ENCODE data around the gene ZNF26.
"Not testable (repeated sequence)": the region's sequence is repeated elsewhere in the genome, so short reads cannot be mapped to it uniquely, and the experiment has no call there.

Gene ZNF26
- 62.3 to 89.5 reads per million in 2 donors for total RNA-seq

DNA sequence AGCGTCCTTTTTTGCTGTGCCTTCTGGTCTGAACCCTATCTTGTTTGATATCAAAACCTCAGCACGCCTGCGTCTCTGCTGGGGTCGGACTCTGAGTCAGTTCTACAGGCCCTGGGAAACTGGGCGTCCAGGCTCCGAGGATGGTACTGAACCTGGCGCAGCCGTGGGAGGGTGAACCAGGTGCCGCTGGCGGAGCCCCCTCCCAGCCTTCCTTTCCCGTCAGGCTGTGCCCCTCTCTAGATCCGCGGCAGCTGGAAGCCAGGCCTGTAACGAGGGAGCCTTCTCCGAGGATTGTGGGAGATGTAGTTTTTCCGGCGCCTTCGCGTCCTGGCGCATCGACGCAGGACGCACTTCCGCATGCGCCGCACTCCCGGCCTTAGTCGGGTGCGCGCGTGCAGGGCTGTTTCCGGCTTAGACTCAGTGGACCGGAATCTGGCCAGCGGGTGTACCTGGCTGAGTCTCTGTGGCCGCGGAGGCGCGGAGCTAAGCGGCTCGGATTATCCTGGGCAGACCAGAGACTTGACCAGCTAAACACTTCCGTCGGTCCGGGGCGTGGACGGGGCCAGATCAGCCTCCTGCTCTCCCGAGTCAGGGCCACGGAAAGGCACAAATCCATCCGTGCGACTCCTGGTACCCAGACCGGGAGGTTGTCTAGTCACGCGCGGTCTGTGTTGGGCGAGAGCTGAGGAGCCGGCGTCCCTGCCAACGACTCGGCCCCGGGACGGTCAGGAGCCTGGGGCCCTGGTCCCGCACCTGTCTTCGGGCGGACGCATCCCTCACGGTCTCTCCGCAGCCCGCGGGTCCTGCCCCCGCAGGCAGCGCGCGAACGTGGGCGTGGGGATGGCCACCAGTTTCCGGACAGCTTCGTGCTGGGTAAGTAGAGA is at the start of gene ZNF26:
Gene ZNF26, plus strand, starts transcription at position 367 of the 884 bp plus-strand sequence. Its CDS starts 474 bp downstream, at position 841.
- peak; percentile 66 for DNase-seq

- not testable (repeated sequence) for DNase-seq
Measured at GRCh38 chr12:132936921-132937320, 49.2 kb upstream of the ZNF26 start.

GRCh38 chr12:132937476-132937875 is 48.7 kb upstream of the ZNF26 start:
- no peak for DNase-seq

DNA sequence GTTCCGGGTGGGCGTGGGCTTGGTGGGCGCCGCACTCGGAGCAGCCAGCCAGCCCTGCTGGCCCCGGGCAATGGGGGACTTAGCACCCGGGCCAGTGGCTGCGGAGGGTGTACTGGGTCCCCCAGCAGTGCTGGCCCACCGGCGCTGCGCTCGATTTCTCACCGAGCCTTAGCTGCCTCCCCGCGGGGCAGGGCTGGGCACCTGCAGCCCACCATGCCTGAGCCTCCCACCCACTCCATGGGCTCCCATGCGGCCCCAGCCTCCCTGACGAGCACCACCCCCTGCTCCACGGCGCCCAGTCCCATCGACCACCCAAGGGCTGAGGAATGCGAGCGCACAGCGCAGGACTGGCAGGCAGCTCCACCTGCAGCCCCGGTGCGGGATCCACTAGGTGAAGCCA is 47.4 kb upstream of the ZNF26 start:
- DNase-seq = not testable (repeated sequence)

DNA sequence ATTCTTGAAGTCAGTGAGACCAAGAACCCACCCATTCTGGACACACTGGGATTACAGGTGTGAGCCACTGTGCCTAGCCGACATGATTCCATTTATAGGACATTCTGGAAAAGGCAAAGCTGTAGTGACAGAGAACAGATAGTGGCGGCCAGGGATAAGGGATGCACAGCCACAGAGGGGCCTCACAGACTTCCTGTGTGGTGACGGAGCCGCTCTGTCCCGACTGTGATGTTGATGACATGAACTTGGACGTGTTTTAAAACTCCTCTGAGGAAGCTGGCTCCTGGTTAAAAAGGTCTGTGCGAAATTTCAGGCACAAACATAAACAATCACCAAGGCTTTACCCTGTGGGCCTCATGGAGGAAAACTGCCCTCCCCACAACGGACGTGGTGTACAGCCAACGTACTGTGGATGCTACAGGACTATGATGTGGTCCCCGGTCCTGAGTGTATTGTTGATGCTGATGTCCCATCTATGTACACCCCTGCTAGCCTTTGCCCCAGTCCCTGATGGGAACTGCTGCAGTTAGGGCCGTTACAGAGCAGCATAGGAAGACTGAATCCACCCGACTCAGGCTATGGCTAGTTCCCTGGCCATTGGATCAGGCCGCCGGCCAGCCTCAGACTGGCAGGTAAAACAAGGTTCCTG is 46.0 kb upstream of the ZNF26 start:
- DNase-seq = no peak

GRCh38 chr12:132941336-132941954 is 44.7 kb upstream of the ZNF26 start:
- DNase-seq = no peak

- DNase-seq = no peak
Measured at GRCh38 chr12:132942611-132943010, 43.6 kb upstream of the ZNF26 start.

DNA sequence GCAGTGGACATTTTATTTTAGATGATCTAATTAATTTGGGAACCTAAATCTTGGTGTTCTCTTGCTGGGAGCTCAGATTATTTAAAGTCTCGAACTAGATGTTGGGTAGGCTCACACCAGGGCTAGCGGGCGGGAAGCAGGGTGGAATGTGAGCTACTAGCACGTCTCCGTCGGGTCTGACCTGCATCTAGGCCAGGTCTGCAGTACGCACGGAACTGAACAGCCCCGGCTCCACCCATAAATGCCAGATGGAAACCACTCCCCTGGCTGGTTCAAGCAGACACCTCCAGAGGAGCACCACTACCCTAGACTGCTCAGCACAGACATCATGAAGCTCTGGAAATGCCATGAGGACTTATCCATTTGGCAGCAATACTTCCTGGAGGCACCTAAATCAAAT is 40.4 kb upstream of the ZNF26 start:
- DNase-seq = no peak

GRCh38 chr12:132946246-132946820 is 39.8 kb upstream of the ZNF26 start:
- DNase-seq = no peak

GRCh38 chr12:132948146-132949066 is 37.8 kb upstream of the ZNF26 start:
- no peak for DNase-seq

DNA sequence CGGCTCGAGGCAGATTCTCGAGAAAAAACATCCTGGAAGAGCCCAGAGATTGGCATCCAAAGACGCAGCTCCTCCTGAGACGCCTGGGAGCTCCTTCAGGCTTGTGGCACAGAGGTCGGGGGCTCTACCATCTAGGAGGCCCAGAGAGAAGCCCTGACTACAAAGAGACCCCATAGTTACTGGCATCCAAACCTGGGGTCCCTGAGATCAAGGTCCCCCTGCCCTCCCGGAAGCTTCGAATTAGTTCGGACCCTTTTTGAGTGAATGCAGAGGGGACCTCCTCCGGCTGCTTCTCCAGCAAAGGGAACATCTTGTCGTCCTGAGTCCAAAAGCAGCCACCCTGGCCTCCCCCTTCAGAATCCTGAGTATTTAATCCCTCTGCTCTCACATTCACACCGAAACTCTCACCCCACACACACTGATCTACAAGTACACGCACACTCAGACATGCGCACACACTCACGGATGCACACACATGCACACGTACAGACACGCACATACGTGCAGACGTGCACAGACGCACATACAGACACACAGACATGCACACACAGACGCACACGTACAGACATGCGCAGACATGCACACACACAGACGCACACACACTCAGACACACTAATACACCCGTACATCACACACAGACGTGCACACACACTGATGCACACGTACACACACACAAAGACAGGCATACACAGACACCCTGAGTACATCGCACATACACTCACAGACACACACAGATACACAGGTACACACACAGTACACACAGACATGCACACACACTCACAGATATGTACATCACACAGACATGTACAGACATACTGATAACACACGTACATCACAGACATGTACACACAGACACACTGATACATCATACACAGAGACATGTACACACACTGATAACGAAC is 36.0 kb upstream of the ZNF26 start:
- DNase-seq = no peak

- DNase-seq = no peak
Measured at GRCh38 chr12:132950844-132951535, 35.2 kb upstream of the ZNF26 start.

- DNase-seq = no peak
Measured at GRCh38 chr12:132951649-132952048, 34.5 kb upstream of the ZNF26 start.

- no peak for DNase-seq
Measured at GRCh38 chr12:132952371-132953162, 33.6 kb upstream of the ZNF26 start.

DNA sequence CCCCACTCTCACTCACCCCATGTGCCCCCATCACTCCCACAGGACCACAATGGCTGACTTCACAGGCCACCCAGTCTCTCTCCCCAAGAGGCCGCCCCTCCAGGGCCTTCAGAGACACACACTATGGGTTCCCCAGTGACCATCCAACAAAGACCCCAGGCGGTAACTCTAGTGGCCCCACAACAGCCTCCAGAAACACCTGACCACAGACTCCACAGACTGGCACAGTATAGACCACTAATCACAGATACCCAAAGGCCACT is 33.1 kb upstream of the ZNF26 start:
- no peak for DNase-seq

- DNase-seq = no peak
Measured at GRCh38 chr12:132953771-132954170, 32.4 kb upstream of the ZNF26 start.

DNA sequence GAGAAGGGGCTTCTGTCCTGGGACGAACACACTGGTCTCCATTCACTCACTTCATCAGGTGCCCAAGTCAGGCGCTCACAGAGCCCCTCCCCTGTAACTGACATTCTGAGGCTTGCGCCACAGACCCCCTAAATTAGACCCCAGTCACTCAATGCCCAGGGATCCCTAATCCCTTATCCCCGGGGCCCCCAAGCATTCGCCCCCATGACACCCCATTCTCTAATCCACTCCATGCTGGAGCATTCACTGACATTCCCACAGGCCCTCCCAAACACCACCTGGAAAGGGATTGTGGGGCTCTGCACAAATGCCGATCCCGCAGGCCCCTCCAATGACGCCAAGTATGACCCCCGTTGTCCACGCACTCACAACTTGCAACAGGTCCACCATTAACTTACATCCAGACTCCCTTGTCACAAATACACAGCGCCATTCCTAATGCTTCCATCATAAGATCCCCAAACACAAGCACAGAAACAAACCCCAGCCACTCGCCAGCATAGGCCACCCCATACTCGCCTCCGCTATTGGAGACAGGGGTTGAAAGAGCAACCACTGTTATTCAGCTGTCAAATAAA is 31.6 kb upstream of the ZNF26 start:
- DNase-seq = no peak

GRCh38 chr12:132955094-132956010 is 30.8 kb upstream of the ZNF26 start:
- no peak for DNase-seq

All from activated gamma-delta T cell (primary cell).